Neural progenitor cell (in vitro differentiated cells): Measurements from ENCODE around the gene ADCY3.

ENCODE experiments used
- EZH2 ChIP-seq: fragments of 200-600 bp; sonication (generic); IDR thresholded peaks from 2 replicates; pipeline ENCODE4 v1.6.1; 2017; ENCODE audit warnings: antibody characterized with exemption, mild to moderate bottlenecking, moderate library complexity
- EZH2phosphoT487 ChIP-seq: fragments of 200-600 bp; sonication (generic); IDR thresholded peaks from 2 replicates; pipeline ENCODE4 v1.6.1; 2017; ENCODE audit warnings: antibody characterized with exemption
- TF ChIP-seq, protein P1 (sequence below): fragments of 200-600 bp; sonication (generic); IDR thresholded peaks from 2 replicates; pipeline ENCODE4 v1.5.1; 2017; ENCODE audit warnings: antibody characterized with exemption, mild to moderate bottlenecking

DNA sequence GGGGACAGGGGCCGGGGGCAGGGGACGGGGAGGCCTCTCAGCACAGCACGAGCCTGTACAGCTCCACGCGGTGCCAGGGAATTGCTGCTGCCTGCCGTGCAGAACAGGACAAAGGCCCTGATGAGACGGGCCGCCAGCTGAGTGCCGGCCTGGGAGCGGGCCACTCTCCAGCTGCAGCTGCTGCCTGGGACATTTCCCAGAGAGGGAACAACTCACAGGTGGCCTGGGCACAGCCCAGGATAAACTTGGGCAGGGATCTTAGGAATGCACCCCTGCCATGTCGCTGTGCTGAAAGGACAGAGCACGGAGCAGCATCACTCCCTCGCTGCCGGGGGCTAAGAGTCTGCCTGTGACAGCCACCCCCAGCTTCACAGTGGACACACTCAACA lies 88.0 kb downstream of the ADCY3 start:
- TF ChIP-seq EZH2phosphoT487 (no peak), EZH2 (no peak)
- TF ChIP-seq, protein P1, sequence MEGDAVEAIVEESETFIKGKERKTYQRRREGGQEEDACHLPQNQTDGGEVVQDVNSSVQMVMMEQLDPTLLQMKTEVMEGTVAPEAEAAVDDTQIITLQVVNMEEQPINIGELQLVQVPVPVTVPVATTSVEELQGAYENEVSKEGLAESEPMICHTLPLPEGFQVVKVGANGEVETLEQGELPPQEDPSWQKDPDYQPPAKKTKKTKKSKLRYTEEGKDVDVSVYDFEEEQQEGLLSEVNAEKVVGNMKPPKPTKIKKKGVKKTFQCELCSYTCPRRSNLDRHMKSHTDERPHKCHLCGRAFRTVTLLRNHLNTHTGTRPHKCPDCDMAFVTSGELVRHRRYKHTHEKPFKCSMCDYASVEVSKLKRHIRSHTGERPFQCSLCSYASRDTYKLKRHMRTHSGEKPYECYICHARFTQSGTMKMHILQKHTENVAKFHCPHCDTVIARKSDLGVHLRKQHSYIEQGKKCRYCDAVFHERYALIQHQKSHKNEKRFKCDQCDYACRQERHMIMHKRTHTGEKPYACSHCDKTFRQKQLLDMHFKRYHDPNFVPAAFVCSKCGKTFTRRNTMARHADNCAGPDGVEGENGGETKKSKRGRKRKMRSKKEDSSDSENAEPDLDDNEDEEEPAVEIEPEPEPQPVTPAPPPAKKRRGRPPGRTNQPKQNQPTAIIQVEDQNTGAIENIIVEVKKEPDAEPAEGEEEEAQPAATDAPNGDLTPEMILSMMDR, result no peak
